NCI-H748 treated with DMSO at 0.1 percent for 48 hours (cell line): Measurements from ENCODE around the gene GFPT1.
"Not testable (repeated sequence)": the region's sequence is repeated elsewhere in the genome, so short reads cannot be mapped to it uniquely, and the experiment has no call there.

Experiments
- DNase-seq: peaks from one replicate; lab custom pipeline; 2025; lab: John Stamatoyannopoulos, UW

Gene GFPT1

GRCh38 chr2:69386789-69387734 is at the start of gene GFPT1:
TSS of gene GFPT1 (minus strand) at chr2:69387227. CDS start at chr2:69387071, 156 bp downstream.
- DNase-seq: peak; percentile 66

GRCh38 chr2:69436596-69436937 is 49.5 kb upstream of the GFPT1 start:
- DNase-seq: no peak

GRCh38 chr2:69434753-69435152 is 47.7 kb upstream of the GFPT1 start:
- no peak for DNase-seq

- DNase-seq: no peak
Measured at GRCh38 chr2:69429491-69430183, 42.6 kb upstream of the GFPT1 start.

GRCh38 chr2:69428981-69429380 is 42.0 kb upstream of the GFPT1 start:
- DNase-seq: no peak

GRCh38 chr2:69424419-69424818 is 37.4 kb upstream of the GFPT1 start:
- DNase-seq: no peak

GRCh38 chr2:69422198-69422597 is 35.2 kb upstream of the GFPT1 start:
- no peak for DNase-seq

- DNase-seq: not testable (repeated sequence)
Measured at GRCh38 chr2:69419111-69419510, 32.1 kb upstream of the GFPT1 start.

GRCh38 chr2:69416147-69416546 is 29.1 kb upstream of the GFPT1 start:
- no peak for DNase-seq

- DNase-seq: no peak
Measured at GRCh38 chr2:69411120-69411519, 24.1 kb upstream of the GFPT1 start.

- DNase-seq: no peak
Measured at GRCh38 chr2:69405306-69405705, 18.3 kb upstream of the GFPT1 start.

- no peak for DNase-seq
Measured at GRCh38 chr2:69400121-69400520, 13.1 kb upstream of the GFPT1 start.

GRCh38 chr2:69397234-69397633 is 10.2 kb upstream of the GFPT1 start:
- DNase-seq: no peak

GRCh38 chr2:69395866-69396265 is 8.8 kb upstream of the GFPT1 start:
- DNase-seq: no peak

GRCh38 chr2:69393963-69394362 is 6.9 kb upstream of the GFPT1 start:
- DNase-seq: no peak

- no peak for DNase-seq
Measured at GRCh38 chr2:69390471-69390870, 3.4 kb upstream of the GFPT1 start.

GRCh38 chr2:69390001-69390400 is 3.0 kb upstream of the GFPT1 start:
- no peak for DNase-seq

- DNase-seq: no peak
Measured at GRCh38 chr2:69389271-69389670, 2.2 kb upstream of the GFPT1 start.

- no peak for DNase-seq
Measured at GRCh38 chr2:69387770-69388481, 899 bp upstream of the GFPT1 start.

GRCh38 chr2:69386360-69386759 is 667 bp downstream of the GFPT1 start:
- DNase-seq: no peak

GRCh38 chr2:69385443-69386151 is 1.4 kb downstream of the GFPT1 start:
- DNase-seq: no peak

GRCh38 chr2:69384618-69385081 is 2.4 kb downstream of the GFPT1 start:
- no peak for DNase-seq
